ENCODE data around the gene MLLT11. TPM values are rescaled to one million over a fixed set of nuclear protein-coding genes. Genes with fewer than 3 reads are reported as not detected.

MLLT11 gene
- total RNA-seq, 4 donors from 2014 or later, result 0.16 to 1.8 (median 1.1) TPM

DNA sequence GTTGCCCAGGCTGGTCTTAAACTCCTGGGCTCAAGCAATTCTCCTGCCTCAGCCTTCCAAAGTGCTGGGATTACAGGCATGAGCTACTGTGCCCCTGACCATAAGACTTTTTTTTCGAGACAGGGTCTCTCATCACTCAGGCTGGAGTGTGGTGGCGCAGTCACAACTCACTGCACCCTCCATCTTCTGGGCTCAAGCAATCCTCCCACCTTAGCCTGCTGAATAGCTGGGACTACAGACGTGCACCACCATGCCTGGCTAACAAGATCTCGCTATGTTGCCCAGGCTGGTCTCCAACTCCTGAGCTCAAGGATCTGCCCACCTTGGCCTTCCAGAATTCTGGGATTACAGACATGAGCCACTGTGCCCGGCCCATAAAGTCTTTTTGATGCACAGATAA is 10.7 kb upstream of the MLLT11 start:
- Histone ChIP-seq H3K4me3 (no peak overlapping the region), H3K27me3 (no peaks in the 10 kb centered on the region), H3K36me3 (peaks cover 0 to 40% of the 10 kb centered on the region in 2 donors), H3K9me3 (no peaks in the 10 kb centered on the region), H3K27ac (peak overlapping the region in 2 of 4 donors; percentile 25 to 87), H3K4me1 (peaks cover 0 to 35% (median 4%) of the 10 kb centered on the region in 3 donors)
- WGBS, 2 donors (ENCODE audit: low coverage in 1 of 2), result 84% methylated on average over 4 of the region's 5 CpGs; no CpG with 5 or more reads in 1 of the 2 donors
- ATAC-seq, result no peak
- TF ChIP-seq, protein P1, sequence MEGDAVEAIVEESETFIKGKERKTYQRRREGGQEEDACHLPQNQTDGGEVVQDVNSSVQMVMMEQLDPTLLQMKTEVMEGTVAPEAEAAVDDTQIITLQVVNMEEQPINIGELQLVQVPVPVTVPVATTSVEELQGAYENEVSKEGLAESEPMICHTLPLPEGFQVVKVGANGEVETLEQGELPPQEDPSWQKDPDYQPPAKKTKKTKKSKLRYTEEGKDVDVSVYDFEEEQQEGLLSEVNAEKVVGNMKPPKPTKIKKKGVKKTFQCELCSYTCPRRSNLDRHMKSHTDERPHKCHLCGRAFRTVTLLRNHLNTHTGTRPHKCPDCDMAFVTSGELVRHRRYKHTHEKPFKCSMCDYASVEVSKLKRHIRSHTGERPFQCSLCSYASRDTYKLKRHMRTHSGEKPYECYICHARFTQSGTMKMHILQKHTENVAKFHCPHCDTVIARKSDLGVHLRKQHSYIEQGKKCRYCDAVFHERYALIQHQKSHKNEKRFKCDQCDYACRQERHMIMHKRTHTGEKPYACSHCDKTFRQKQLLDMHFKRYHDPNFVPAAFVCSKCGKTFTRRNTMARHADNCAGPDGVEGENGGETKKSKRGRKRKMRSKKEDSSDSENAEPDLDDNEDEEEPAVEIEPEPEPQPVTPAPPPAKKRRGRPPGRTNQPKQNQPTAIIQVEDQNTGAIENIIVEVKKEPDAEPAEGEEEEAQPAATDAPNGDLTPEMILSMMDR (IDR thresholded peaks at IDR 0.05), result no peak
- TF ChIP-seq POLR2AphosphoS5 (IDR thresholded peaks at IDR 0.05) (no peak), EP300 (IDR thresholded peaks at IDR 0.05) (no peak), POLR2A (IDR thresholded peaks at IDR 0.05) (no peak)

DNA sequence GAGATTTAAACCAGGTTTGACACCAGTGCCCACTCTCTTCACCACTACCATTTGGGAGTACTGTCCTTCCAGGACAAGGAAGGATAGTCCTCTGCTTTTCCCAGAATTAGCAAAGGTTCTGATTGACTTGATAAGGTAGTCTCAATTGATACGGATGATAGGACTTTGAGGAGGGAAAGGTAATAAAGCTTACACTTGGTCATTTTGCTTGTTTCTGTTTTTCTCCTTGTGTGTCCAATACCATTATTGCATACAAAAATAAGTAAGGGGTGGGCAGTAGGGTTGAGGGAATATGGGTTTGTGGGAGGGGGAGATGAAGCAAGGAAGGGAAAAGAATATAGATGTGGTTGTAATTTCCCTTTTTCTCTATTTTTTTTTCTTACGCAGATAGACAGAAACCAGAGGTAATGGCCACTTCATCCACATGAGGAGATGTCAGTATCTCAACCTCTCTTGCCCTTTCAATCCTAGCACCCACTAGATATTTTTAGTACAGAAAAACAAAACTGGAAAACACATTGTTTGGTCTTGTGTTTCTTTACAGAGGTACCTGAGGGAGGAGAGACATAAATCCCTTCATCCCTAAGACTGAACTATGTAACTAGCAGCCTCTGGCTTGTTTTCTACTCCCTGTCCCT is 10.0 kb upstream of the MLLT11 start:
- WGBS, 2 donors (ENCODE audit: low coverage in 1 of 2), result 73 to 86% methylated on average over 1 to 2 of the region's 2 CpGs
- H3K27ac ChIP-seq, result peak overlapping the region in 2 of 4 donors; percentile 25 to 87

DNA sequence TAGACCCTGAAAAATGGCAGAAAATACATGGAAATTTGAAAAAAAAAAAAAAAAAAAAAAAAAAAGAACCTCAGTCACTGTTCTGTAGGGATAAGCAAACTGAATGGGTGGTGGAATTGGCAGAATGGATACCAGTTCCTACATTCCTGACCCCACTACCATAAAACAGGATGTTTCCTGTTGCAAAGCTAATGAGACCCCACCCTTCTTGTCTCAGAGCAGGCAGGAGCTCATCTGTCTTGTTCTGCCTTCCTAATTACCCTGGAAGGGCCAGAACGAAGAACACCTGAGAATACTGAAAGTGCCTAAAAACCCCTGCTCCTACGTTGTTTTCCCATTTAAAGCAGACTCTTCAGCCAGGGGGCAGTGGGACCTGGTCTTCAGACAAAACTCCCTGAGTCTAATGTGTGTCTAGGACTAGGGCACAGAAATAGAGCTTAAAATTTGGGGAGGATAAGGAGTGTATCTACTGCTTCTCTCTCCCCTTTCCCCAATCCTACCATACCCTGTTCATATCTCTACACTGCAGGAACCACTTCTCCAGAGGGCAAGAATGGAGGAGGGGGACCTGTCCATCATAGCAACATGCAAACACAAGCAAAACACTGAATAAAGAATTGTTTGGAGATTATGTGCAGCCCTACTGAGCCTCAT is 8.7 kb upstream of the MLLT11 start:
- 59 to 100% methylated on average over 1 to 2 of the region's 2 CpGs for WGBS, 2 donors (ENCODE audit: low coverage in 1 of 2)
- no peak for ATAC-seq
- no peaks in the 10 kb centered on the region for H3K27me3 ChIP-seq
- H3K4me1 ChIP-seq, result peaks cover 0 to 52% (median 4%) of the 10 kb centered on the region in 3 donors
- H3K27ac ChIP-seq, result peak overlapping the region in 1 of 4 donors; percentile 24
- H3K9me3 ChIP-seq, result no peaks in the 10 kb centered on the region
- H3K36me3 ChIP-seq, result peaks cover 0 to 60% of the 10 kb centered on the region in 2 donors
- H3K4me3 ChIP-seq, result no peak overlapping the region
- no peak for TF ChIP-seq EP300 (IDR thresholded peaks at IDR 0.05)

More for the DNA sequence above, 10.0 kb upstream of the MLLT11 start:
- no peaks in the 10 kb centered on the region for H3K27me3 ChIP-seq
- no peak overlapping the region for H3K4me3 ChIP-seq
- no peaks in the 10 kb centered on the region for H3K9me3 ChIP-seq
- peaks cover 0 to 39% (median 4%) of the 10 kb centered on the region in 3 donors for H3K4me1 ChIP-seq
- peaks cover 0 to 47% of the 10 kb centered on the region in 2 donors for H3K36me3 ChIP-seq
- no peak for TF ChIP-seq POLR2AphosphoS5 (IDR thresholded peaks at IDR 0.05)
- no peak for ATAC-seq

DNA sequence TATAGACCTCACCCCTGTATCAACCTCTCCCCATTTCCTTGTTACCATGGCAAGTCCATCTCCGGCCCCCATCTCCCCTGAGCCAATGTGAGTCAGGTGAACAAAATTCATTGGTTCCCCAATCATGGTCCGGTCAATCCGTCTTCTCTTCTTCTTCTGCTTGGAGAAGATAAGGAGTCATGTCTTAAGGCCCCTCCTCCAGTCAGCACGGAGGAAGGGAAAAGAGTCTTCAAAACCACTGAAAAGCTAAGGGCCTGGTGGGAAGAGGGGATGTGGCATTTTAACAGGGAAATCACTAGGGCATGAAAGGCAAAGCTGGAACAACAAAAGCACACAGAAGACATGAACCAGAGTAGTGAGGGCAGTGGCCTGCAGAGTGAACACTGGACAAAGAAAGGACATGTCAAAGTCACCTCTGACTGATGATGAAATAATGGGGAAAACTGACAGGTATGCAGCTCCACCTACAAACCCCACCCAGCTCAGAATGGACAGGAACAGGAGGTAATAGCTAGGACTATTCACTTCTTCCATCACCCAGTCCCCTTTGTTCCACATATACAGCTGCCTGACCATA is 5.1 kb upstream of the MLLT11 start:
- ATAC-seq, result no peak
- H3K27me3 ChIP-seq, result no peaks in the 10 kb centered on the region
- TF ChIP-seq, protein P1 (IDR thresholded peaks at IDR 0.05), result no peak
- no peak for TF ChIP-seq EP300 (IDR thresholded peaks at IDR 0.05)
- no peak for TF ChIP-seq POLR2AphosphoS5 (IDR thresholded peaks at IDR 0.05)
- no peak for TF ChIP-seq POLR2A (IDR thresholded peaks at IDR 0.05)
- 73 to 100% methylated on average over 1 to 3 of the region's 4 CpGs for WGBS, 2 donors (ENCODE audit: low coverage in 1 of 2)
- H3K4me3 ChIP-seq, result no peak overlapping the region
- H3K4me1 ChIP-seq, result peaks cover 0 to 52% (median 13%) of the 10 kb centered on the region in 3 donors
- H3K9me3 ChIP-seq, result no peaks in the 10 kb centered on the region
- peak overlapping the region in 3 of 4 donors; percentile 30 to 95 (median 94) for H3K27ac ChIP-seq
- peaks cover 0 to 62% of the 10 kb centered on the region in 2 donors for H3K36me3 ChIP-seq

DNA sequence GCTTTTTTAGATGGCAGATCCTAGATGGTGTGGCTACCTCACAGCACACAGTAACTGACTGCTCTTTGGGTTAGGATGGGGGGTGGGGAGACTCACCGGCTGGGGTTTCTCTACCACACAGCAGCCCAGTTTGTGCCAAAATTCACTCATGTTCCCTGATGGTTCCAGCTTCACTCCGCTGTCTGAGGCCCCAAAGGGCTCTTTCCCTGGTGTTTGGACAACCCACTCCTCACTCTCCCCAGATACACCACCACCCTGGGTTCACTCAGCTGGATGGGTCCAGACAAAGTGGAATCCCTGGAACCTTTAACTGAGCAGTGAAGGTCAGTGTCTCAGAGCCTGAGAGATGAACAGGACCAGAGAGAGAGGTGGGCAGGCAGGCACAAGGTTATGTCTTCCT is 4.6 kb upstream of the MLLT11 start:
- Histone ChIP-seq H3K36me3 (peaks cover 0 to 58% of the 10 kb centered on the region in 2 donors), H3K4me1 (peaks cover 0 to 52% (median 13%) of the 10 kb centered on the region in 3 donors), H3K4me3 (no peak overlapping the region), H3K27ac (peak overlapping the region in 3 of 4 donors; percentile 30 to 95 (median 94)), H3K9me3 (no peaks in the 10 kb centered on the region), H3K27me3 (no peaks in the 10 kb centered on the region)
- TF ChIP-seq POLR2AphosphoS5 (IDR thresholded peaks at IDR 0.05), result no peak
- TF ChIP-seq POLR2A (IDR thresholded peaks at IDR 0.05), result no peak
- TF ChIP-seq EP300 (IDR thresholded peaks at IDR 0.05), result no peak
- TF ChIP-seq, protein P1 (IDR thresholded peaks at IDR 0.05), result no peak
- no CpG with 5 or more reads among the region's 2 CpGs for WGBS, 2 donors (ENCODE audit: low coverage in 1 of 2)
- no peak for ATAC-seq

Measured in gastroesophageal sphincter (tissue), 4 donors.